AG09319 (cell line): ENCODE results near the gene UBE2R2.

Source experiments
- DNase-seq: peaks from one replicate; pipeline ENCODE4 v3.0.0-alpha.2; 2010; ENCODE audit warnings: low read depth; ENCODE audit errors: extremely low read depth
- TF ChIP-seq, protein P1 (sequence below): IDR thresholded peaks from 2 replicates; pipeline ENCODE4 v1.5.1; 2011; ENCODE audit warnings: low read depth, mild to moderate bottlenecking, inconsistent platforms, low read length, moderate library complexity

UBE2R2 gene

GRCh38 chr9:33914887-33915628, 98.1 kb downstream of the UBE2R2 start:
- TF ChIP-seq, protein P1, sequence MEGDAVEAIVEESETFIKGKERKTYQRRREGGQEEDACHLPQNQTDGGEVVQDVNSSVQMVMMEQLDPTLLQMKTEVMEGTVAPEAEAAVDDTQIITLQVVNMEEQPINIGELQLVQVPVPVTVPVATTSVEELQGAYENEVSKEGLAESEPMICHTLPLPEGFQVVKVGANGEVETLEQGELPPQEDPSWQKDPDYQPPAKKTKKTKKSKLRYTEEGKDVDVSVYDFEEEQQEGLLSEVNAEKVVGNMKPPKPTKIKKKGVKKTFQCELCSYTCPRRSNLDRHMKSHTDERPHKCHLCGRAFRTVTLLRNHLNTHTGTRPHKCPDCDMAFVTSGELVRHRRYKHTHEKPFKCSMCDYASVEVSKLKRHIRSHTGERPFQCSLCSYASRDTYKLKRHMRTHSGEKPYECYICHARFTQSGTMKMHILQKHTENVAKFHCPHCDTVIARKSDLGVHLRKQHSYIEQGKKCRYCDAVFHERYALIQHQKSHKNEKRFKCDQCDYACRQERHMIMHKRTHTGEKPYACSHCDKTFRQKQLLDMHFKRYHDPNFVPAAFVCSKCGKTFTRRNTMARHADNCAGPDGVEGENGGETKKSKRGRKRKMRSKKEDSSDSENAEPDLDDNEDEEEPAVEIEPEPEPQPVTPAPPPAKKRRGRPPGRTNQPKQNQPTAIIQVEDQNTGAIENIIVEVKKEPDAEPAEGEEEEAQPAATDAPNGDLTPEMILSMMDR, result no peak
- no peak for DNase-seq

GRCh38 chr9:33917036-33917435, 100.1 kb downstream of the UBE2R2 start:
- TF ChIP-seq, protein P1, result no peak
- DNase-seq, result no peak

GRCh38 chr9:33919276-33919897, 102.4 kb downstream of the UBE2R2 start:
- DNase-seq, result no peak
- TF ChIP-seq, protein P1, result no peak

GRCh38 chr9:33921967-33922895, 105.3 kb downstream of the UBE2R2 start:
- TF ChIP-seq, protein P1, result peak; percentile 70
- DNase-seq, result no peak

GRCh38 chr9:33923079-33923478, 106.1 kb downstream of the UBE2R2 start:
- TF ChIP-seq, protein P1, result no peak
- no peak for DNase-seq

DNA sequence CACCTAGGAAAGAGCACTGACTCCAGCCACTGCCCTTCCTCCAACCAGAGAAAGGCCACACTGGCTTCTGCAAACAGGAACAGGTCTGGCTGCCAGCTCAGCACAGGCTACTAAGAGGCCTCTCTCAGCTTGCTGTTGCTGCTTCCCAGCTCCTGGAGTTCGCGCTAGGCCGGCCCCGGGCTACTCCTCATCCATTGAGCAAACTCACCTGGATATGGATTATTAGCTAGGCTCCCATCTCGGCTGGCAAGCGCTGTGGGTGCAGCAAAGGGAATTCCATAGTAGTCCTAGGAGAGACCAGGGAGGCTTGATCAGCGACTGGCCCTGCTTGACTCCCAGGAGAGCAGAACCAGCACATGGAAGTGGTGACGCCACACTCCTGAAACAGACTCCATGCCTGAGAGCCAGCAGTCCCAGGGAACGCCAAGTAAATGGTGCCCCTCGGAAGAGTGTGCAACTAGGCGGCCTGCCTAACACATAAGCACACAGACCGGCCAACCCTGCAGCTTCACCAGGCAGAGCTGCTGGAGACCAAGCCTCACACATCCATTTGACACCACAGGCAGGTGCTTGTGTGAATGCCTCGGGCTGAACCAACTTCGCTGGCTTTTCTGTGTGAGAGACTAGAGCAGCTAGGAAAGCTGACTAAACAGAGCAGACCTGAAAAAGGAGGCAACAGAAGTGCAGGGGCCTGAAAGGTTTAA, 107.2 kb downstream of the UBE2R2 start:
- no peak for DNase-seq
- TF ChIP-seq, protein P1, result no peak
